Keratinocyte (primary cell): ENCODE results near the gene LHFPL6. TPM values are rescaled to one million over a fixed set of nuclear protein-coding genes. Genes with fewer than 3 reads are reported as not detected.
A peak's percentile ranks its signal among the peaks of the same experiment; 100 is the strongest.

Experiments
- DNase-seq: peaks from one replicate; pipeline ENCODE4 v3.0.0-alpha.2; 2011; ENCODE audit warnings: low read depth, missing footprints, low spot score
- FAIRE-seq: peaks from 2 replicates; lab custom pipeline; 2011; peaks lifted over from hg19 to GRCh38; lab: Jason Lieb, UNC
- H2AFZ ChIP-seq: 2 replicates; pipeline ENCODE4 v1.6.0; 2012; ENCODE audit warnings: low read length, control low read depth, inconsistent platforms; ENCODE audit not compliant: control insufficient read depth
- H3K27ac ChIP-seq: 2 replicates; pipeline ENCODE4 v1.5.1; 2011; ENCODE audit warnings: low read length; ENCODE audit not compliant: control insufficient read depth, insufficient read depth
- H3K27me3 ChIP-seq: 3 replicates; pipeline ENCODE4 v1.6.0; 2011; ENCODE audit warnings: low read length; ENCODE audit not compliant: control insufficient read depth, insufficient read depth; ENCODE audit errors: extremely low read depth
- H3K36me3 ChIP-seq, 2 experiments: 2 replicates in 1 of 2; 3 replicates in 1 of 2; pipeline ENCODE4 v1.5.1; 2011; ENCODE audit warnings: low read length in 2 of 2, mild to moderate bottlenecking in 1 of 2; ENCODE audit not compliant: control insufficient read depth in 2 of 2, insufficient read depth in 2 of 2; ENCODE audit errors: extremely low read depth in 1 of 2
- H3K4me1 ChIP-seq: 3 replicates; pipeline ENCODE4 v1.5.1; 2011; ENCODE audit warnings: low read length; ENCODE audit not compliant: control insufficient read depth, insufficient read depth; ENCODE audit errors: extremely low read depth
- H3K4me2 ChIP-seq: 3 replicates; pipeline ENCODE4 v1.6.0; 2011; ENCODE audit warnings: low read depth, low read length; ENCODE audit not compliant: control insufficient read depth, insufficient read depth; ENCODE audit errors: extremely low read depth
- H3K4me3 ChIP-seq, 3 experiments: fragments of 200-600 bp in 1 of 3; sonication (generic) in 1 of 3; 2 replicates in 2 of 3; 3 replicates in 1 of 3; pipeline ENCODE4 v1.5.1; 2011 to 2016; ENCODE audit warnings: low read length in 3 of 3, mild to moderate bottlenecking in 3 of 3, control low read depth in 2 of 3, inconsistent platforms in 1 of 3, low read depth in 1 of 3, mixed read lengths in 1 of 3, mixed run types in 1 of 3, moderate library complexity in 1 of 3; ENCODE audit not compliant: control insufficient read depth in 2 of 3, insufficient read depth in 2 of 3; ENCODE audit errors: extremely low read depth in 1 of 3
- H3K79me2 ChIP-seq: 2 replicates; pipeline ENCODE4 v1.6.0; 2012; ENCODE audit warnings: low read length; ENCODE audit not compliant: control insufficient read depth, insufficient read depth
- H3K9ac ChIP-seq: 3 replicates; pipeline ENCODE4 v1.6.0; 2011; ENCODE audit warnings: low read length; ENCODE audit not compliant: control insufficient read depth, insufficient read depth; ENCODE audit errors: extremely low read depth
- H3K9me1 ChIP-seq: 3 replicates; pipeline ENCODE4 v1.6.0; 2011; ENCODE audit warnings: low read length; ENCODE audit not compliant: control insufficient read depth, insufficient read depth; ENCODE audit errors: extremely low read depth
- H3K9me3 ChIP-seq: 2 replicates; pipeline ENCODE4 v1.5.1; 2012; ENCODE audit warnings: low read depth, low read length; ENCODE audit not compliant: control insufficient read depth
- H4K20me1 ChIP-seq: 3 replicates; pipeline ENCODE4 v1.6.0; 2011; ENCODE audit warnings: low read length; ENCODE audit not compliant: control insufficient read depth, insufficient read depth; ENCODE audit errors: extremely low read depth
- EZH2 ChIP-seq: IDR thresholded peaks from one replicate; pipeline ENCODE4 v1.6.1; 2012; ENCODE audit warnings: inconsistent platforms, mild to moderate bottlenecking, low read length, moderate library complexity
- dilution Hi-C: fragments of 300-500 bp; cut with MboI; formaldehyde crosslinking; loops from one replicate; pipeline ENCODE4 v1.7.0; 2020; ENCODE audit warnings: low sequenced_read_pairs; ENCODE audit not compliant: extremely low pct_ligation_motif_present
- polyA plus RNA-seq, 5 experiments: library from polyadenylated mRNA; depleted of rRNA in 3 of 5; stranded (reverse) in 3 of 5; stranded (forward) in 1 of 5; unstranded in 1 of 5; fragments of >200 nt; gene quantifications; 1 replicate in 1 of 5; 2 replicates in 3 of 5; 3 replicates in 1 of 5; pipeline versions ENCODE4 v1.2.1 to v1.2.3, GENCODE V29; 2011 to 2012; ENCODE audit warnings: missing spikeins in 2 of 5, low read depth in 1 of 5, low replicate concordance in 1 of 5
- TF ChIP-seq, protein P1 (sequence below), 3 experiments: IDR thresholded peaks in 1 of 3; conservative IDR thresholded peaks in 1 of 3; optimal IDR thresholded peaks in 1 of 3; 2 replicates in 2 of 3; 3 replicates in 1 of 3; pipeline versions ENCODE3 to v1.5.1; 2011; ENCODE audit warnings: low read length in 3 of 3, mild to moderate bottlenecking in 3 of 3, moderate library complexity in 2 of 3, control low read depth in 1 of 3, inconsistent platforms in 1 of 3; ENCODE audit not compliant: insufficient read depth in 2 of 3; ENCODE audit errors: extremely low read depth in 1 of 3

Gene LHFPL6
- polyA plus RNA-seq, 1 donor (not counting 4 experiments of a cell fraction or from before 2014, with no cell fraction given), result 15.8 TPM

DNA sequence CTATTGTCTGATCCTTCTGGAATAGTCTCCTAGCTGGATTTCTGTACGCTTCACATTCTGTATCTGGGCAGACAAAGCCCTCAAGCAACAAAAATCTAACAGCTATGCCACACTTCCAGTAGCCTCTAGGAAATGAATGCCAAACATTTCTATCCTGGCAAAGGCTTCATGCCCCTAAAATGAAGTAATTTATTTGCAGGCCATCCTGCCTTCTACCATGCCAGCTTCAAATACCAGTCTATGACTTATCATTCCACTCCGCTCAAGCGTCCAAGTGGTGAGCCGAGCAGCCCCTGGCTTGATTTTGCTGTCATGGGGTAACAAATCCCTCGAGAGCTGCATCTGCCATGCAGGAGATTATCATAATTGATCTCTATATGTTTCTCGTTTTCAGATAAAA, 86.9 kb downstream of the LHFPL6 start:
- DNase-seq (no peak), FAIRE-seq (peak; percentile 17)
- dilution Hi-C loops, result no loop called here
- Histone ChIP-seq H3K9me3 (no peaks in the 10 kb centered on the region), H3K4me3 (no peak overlapping the region), H2AFZ (no peak overlapping the region), H3K4me1 (peaks cover 12% of the 10 kb centered on the region), H3K36me3 (no peaks in the 10 kb centered on the region), H3K4me2 (peak overlapping the region; percentile 31), H3K9me1 (no peaks in the 10 kb centered on the region), H3K27ac (no peak overlapping the region), H3K27me3 (no peaks in the 10 kb centered on the region), H4K20me1 (no peaks in the 10 kb centered on the region), H3K9ac (no peak overlapping the region), H3K79me2 (no peaks in the 10 kb centered on the region)
- no peak for TF ChIP-seq EZH2
- TF ChIP-seq, protein P1, sequence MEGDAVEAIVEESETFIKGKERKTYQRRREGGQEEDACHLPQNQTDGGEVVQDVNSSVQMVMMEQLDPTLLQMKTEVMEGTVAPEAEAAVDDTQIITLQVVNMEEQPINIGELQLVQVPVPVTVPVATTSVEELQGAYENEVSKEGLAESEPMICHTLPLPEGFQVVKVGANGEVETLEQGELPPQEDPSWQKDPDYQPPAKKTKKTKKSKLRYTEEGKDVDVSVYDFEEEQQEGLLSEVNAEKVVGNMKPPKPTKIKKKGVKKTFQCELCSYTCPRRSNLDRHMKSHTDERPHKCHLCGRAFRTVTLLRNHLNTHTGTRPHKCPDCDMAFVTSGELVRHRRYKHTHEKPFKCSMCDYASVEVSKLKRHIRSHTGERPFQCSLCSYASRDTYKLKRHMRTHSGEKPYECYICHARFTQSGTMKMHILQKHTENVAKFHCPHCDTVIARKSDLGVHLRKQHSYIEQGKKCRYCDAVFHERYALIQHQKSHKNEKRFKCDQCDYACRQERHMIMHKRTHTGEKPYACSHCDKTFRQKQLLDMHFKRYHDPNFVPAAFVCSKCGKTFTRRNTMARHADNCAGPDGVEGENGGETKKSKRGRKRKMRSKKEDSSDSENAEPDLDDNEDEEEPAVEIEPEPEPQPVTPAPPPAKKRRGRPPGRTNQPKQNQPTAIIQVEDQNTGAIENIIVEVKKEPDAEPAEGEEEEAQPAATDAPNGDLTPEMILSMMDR (optimal IDR thresholded peaks at IDR 0.05 in 1 of 3, IDR thresholded peaks at IDR 0.05 in 1 of 3, conservative IDR thresholded peaks at IDR 0.05 in 1 of 3; ENCODE audit: extremely low read depth in 1 of 3, insufficient read depth in 2 of 3, low read length in 3 of 3), result no peak

- no peak for DNase-seq
- Histone ChIP-seq H3K4me1 (peaks cover 14% of the 10 kb centered on the region), H3K9me1 (no peaks in the 10 kb centered on the region)
Observed at GRCh38 chr13:39515224-39515714, 87.7 kb downstream of the LHFPL6 start.

More at GRCh38 chr13:39515224-39515714, 87.7 kb downstream of the LHFPL6 start:
- H3K4me2 ChIP-seq, result no peak overlapping the region
- dilution Hi-C loops, result no loop called here
- H2AFZ ChIP-seq, result no peak overlapping the region
- no peaks in the 10 kb centered on the region for H3K36me3 ChIP-seq
- H3K27ac ChIP-seq, result no peak overlapping the region
- no peak for TF ChIP-seq EZH2
- TF ChIP-seq, protein P1 (optimal IDR thresholded peaks at IDR 0.05 in 1 of 3, IDR thresholded peaks at IDR 0.05 in 1 of 3, conservative IDR thresholded peaks at IDR 0.05 in 1 of 3; ENCODE audit: extremely low read depth in 1 of 3, insufficient read depth in 2 of 3, low read length in 3 of 3), result no peak
- H3K9me3 ChIP-seq, result no peaks in the 10 kb centered on the region
- FAIRE-seq, result peak; percentile 61
- no peaks in the 10 kb centered on the region for H3K79me2 ChIP-seq
- no peak overlapping the region for H3K4me3 ChIP-seq
- no peak overlapping the region for H3K9ac ChIP-seq
- no peaks in the 10 kb centered on the region for H3K27me3 ChIP-seq
- H4K20me1 ChIP-seq, result no peaks in the 10 kb centered on the region
